COLO668 (cell line): Measurements from ENCODE around the gene SNPH.

Experiments used
- DNase-seq: peaks from one replicate; lab custom pipeline; 2025; ENCODE audit not compliant: unreplicated experiment; lab: John Stamatoyannopoulos, UW

SNPH gene

DNA sequence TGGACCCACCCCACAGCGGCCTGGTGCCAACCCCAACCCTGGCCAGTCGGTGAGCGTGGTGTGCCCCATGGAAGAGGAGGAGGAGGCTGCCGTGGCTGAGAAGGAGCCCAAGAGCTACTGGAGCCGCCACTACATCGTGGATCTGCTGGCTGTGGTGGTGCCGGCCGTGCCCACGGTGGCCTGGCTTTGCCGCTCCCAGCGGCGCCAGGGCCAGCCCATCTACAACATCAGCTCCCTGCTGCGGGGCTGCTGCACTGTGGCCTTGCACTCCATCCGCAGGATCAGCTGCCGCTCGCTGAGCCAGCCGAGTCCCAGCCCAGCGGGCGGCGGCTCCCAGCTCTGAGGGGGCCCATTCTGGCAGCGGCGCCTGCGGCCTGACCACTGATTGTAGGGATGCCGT, 39.6 kb downstream of the SNPH start:
- no peak for DNase-seq

DNA sequence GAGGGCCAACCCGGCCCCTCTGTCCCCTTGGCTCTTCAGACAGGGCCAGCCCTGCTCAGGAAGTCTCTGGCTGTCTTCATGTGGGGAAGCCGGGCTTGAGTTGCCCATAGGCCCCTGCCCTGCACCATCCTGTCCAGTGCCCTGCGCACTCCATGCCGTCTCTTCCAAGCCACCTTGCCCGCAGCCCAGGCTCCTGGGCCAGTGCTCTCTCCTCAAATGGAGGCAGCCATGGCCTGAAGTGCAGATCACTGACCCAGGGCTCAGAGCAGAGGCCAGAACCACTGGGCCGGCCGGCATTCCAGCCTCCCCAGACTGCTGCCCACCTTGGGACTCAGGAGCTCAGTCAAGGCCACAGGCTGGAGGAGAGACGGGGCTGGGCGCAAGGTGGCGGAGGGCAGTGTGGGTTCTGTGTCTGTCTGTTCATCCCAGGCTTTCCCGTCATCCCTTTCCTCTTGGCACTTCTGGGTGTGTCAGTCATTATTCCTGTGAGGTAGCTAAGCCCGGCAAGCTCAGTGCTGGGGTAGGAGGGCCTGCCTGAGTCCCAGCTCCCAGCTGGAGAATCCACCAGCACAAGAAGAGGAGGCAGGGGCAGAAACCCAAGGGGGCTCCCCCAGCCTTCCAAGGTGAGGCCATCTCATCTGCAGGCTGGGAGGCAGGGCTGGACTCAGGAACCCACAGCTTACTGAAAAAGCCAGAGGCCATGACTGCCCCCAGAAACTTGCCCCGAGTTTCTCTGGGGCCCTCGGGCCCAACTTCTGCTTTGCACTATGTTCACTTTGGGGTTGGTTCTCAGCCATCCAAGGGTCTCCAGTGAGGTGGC, 40.4 kb downstream of the SNPH start:
- DNase-seq = no peak

DNA sequence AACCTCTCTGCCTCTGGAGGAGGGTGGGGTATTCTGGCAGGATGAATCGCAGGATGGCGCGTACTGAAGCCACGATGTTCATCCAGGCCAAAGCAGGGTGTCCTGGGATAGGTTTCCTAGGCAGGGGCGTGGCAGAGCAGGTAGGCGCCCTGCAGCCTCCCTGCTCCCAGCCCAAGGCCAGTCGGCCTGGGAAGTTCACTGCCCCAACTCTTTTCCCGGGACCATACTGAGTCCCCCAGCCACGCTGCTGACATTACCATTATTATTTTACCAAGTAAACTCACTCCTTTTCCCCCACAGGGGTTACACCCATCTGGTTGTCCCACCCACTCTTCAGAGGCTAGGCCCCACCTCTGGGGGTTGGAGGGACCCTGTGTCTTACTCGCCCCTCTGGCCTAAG, 41.1 kb downstream of the SNPH start:
- DNase-seq = no peak

DNA sequence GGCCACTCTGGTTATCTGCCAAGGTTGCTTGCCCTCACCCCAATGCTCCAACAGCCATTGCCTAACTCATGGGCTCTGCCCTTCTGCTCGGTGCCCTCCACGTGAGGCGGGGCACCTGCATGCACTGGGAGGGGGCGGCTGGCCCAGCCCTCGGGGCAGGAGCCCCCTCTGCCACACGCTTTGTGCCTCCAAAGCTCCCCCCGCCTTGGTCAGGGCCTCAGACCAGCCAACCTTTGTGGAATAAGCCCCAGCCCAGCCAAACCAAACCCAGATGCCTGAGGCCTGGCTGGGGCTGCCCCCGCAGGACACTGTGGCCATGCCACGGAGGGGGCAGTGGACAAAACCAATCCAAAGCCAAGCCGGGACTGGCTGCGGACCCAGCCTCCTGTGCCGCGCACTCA, 41.5 kb downstream of the SNPH start:
- DNase-seq = no peak

DNA sequence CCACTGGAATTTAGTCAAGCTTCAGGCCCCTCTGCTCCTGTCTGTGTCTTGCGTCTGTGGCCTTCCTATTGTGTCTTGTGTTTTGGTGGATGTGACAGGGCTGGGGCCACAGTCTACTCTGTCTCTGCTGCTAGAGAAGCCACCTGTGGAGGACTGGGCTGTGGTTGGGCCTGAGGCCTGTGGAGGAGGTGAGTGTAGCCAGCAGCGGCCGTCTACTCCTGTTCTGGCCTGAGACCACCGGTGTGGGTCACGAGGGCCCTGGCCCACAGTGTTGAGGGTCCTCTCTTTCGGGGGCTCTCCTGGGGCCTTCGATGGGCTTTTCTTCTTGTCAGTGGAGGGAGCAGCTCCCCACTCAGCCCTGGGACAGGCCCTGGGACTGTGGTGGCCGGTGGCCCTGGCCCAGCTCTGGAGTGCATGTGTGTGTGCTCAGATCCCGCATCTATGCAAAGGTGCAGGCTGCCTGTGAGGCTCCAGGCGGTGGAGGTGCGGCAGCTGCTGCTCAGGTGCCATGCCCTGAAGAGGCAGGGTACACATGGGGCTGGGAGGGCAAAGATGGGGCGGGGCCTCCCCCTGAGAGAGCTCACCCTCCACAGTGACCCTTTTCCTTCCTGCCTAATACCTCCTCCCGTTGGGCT, 42.1 kb downstream of the SNPH start:
- DNase-seq = no peak

DNA sequence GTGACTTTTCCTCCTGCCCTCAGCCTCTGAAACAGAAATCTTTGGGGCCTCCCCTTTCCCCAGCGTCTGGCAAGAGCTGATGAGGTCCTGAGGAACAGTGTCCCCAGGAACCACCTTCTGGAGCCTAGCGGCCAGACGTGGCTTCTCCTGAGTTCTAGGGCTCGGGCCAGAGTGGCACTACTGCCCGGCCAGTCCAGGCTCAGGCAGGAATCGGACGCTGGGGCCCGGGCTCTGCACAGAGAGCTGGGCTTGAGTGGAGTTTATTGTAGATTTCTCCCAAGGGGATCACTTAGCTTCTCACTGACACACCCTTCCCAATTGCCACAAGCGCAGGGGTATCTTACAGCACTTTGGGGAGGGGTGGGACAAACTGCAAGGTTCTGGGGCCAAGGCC, 42.6 kb downstream of the SNPH start:
- no peak for DNase-seq

DNA sequence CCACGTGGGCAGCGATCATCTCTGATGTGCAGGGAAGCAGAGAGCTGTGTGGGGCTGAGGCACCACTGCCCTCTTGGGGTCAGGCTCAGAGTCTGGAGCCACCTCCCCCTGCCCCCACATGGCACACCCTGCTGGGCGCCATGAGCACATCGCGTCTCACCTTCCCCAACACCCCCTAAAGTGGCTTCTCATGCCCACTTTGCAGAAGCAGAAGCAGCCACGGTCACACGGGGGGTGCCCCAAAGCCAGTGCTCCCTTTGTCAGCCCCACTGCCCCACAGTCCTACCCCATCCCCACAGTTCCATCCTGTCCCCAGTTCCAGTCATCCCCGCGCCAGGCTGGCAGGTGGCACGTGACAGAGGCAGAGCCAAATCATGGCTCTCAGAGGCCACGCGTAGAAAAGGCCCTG, 43.3 kb downstream of the SNPH start:
- no peak for DNase-seq

DNA sequence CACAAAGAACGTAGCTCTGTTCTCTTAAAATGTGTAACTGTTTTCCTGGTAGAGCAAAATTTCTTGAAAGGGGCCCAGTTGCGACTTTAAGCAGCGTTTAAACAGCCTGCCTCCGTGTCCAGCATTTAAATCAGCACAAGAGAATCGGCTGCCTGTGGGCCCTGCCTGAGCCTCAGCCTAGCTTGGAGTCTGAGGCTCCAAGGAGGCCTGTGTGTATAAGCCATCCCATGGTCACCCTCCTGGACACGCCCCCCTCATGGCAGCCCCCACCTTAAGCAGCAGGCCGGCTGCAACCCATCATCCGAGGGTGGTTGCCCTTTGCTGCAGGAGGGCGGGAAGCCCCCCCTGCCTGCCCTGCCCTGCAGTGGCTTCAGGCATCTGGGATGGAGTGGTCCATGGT, 44.0 kb downstream of the SNPH start:
- DNase-seq = no peak

DNA sequence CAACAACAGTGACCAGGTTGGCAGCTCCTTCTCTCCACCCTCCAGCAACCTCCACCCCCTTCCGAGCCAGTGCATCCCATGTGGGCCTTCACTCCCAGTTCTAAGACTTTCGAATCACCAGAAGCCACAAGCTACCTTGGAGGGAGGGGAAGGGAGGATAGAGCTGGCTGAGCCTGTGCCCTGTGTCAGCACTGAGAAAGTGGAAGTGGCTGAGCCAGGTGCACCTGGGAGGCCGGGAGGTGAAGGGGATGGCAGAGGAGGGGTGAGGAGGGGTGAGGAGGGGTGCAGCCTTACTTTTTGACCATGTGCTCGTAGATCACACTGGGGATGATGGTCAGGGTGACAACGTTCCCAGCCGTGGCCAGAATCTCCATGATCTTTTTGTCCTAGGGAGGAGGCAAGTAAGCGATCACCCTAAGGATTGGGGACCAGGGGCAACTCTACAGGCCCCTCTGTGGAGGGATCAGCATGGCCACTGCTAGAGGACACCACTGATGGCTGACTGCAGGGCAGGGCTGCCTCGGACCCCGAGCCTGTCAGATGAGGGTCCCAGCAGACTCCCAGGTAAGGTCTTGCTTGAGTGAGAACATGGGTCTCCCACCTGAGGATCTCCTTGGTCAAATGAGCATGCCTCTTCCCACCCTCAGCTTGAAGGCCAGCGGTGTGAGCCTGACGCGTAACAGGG, 44.6 kb downstream of the SNPH start:
- DNase-seq = no peak

DNA sequence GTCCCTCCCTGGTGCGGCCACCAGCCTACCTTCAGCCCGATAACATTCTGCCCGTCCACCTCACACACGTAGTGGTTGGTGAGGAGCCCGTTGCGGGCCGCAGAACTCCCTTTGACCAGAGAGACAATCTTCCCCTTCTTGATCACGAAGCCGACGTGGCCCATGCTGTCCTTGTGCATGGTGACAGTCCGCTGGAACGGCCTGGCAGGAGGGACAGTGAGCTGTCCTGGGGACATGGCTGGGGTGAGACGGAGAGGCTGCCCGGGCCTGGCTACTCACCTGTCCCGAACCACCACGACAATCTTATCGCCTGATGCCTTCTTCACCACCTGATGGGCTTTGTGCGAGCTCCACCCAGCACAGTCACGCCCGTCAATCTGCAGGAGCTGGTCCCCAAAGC, 46.2 kb downstream of the SNPH start:
- DNase-seq = no peak

DNA sequence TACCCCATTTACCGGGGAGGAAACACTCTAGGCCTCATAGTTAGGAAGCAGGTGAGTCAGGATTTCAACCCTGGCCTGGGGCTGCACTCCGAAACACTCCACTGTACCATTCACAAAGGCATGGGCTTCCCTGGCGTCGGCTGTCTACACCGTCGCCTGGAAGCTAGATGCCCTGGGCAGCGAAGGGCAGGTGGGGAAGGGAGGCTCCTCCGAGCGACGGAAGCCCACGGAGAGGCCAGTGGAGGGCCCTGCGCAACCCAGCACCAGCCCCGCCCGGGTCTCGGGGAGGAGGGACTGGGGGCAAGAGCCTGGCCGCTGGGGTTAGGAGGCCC, 46.8 kb downstream of the SNPH start:
- no peak for DNase-seq

DNA sequence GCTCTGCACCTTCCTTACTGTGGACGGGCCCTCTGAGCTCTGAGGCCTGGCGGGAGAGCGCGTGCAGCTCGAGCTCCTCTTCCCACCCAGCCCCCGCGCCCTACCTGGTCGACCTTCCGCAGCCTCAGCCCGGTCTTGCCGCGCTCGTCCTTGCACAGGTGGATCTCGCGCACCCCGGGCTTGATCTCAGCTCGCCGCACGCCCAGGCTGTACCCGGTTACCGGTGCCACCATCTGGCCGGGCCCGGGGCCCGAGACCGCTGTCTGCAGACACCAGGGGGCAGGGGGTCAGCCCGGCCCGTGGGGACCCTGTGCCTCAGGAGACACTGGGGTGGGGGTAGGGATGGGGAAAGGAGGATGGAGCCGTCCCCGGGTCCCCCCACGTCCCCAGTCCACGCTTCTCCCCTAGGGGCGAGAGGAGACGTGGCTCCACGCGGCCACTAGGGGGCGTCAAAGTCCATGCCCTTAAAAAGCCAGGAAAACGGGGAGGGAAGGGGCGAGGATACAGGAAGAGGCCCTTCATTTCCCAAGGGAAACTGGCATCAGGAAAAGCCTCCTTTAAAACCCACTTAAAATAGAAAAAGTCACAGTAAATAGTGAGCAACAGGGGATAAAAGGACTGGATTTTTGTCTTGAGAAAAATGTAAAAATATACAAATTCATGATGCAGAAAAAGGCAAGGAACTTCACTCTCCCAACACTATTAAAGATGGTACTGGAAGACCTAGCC, 47.3 kb downstream of the SNPH start:
- peak; percentile 82 for DNase-seq

DNA sequence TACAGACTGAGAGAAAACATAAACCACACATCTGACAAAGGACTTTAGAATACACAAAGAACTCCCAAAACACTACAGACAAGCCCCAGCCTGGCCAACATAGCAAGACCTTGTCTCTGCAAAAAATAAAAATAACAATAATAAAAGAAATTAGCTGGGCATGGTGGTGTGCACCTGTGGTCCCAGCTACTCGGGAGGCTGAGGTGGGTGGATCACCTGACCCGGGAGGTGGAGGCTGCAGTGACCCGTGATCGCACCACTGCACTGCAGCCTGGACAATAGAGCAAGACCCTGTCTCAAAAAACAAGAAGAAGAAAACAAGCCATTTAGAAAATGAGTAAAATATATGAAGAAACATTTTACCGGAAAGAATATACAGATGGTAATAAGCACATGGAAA, 49.7 kb downstream of the SNPH start:
- no peak for DNase-seq

DNA sequence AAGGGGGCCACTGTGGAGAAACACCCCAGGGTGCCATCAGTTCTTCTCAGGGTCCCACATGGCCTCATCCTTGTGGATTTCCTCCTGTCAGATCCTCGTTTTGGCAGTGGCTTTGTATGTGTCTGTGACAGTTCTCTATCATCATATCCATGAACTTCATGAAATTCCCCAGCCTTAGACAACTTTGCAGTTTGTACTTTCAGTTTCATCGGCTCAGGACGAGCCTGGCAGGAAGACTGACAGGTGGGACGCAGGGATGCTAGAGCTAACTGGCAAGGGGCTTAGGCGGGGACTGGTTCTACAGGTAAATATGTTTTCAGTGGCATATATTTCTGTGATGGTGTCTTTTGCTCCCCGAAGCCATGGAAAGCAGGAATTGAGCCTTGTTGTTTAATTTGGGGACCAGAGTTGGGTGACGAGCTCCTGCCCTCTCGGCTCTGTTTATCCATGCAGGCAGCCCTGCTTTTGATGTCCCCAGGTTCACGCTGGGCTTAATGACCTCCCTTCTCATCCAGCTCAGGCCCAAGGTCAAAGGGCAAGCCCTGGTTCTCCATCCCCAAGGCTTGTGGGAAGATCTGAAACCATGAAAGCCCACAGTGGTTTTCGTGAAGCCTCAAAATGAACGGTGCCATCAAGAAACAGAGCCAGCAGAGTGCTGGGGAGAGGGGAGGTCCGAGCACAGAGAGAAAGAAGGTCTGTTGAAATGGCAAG, 51.6 kb downstream of the SNPH start:
- DNase-seq = no peak

DNA sequence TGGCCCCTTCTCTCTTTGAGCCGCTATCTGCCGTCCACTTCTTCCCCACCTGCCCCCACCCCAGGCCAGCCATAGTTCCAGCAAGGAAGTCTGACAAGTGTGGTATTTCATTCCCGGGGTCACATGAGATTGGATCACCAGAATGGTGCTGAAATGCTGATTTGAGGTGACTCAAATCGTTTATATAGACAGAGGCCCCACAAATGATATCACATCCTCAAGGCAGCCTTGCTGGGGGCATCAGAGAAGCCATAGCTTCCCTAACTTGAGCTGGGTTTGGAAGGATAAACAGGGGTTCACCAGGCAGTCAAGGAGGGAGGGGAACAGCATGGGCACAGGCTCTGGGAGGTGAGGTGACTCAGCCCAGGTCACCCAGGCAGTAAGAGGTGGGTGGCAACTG, 53.0 kb downstream of the SNPH start:
- DNase-seq = no peak

DNA sequence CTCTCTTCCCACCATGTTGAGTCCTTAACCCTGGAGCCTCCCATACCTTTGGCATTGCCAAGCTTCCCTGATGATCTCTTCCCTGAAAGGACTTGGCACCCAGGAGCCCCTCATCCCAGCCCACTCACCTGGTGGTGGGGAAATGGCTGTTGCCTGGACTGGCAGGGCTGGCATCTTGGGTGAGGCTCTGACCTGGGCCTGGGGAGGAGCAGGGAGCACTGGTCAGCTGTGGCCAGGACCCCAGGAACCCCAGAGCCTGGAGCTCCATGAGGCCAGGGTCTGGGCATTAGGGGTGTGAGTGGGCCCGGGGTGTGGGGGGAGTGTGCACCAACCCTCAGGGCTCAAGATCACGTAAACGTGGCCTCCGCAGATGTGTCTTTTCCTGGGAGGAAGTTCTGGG, 53.4 kb downstream of the SNPH start:
- DNase-seq = no peak

DNA sequence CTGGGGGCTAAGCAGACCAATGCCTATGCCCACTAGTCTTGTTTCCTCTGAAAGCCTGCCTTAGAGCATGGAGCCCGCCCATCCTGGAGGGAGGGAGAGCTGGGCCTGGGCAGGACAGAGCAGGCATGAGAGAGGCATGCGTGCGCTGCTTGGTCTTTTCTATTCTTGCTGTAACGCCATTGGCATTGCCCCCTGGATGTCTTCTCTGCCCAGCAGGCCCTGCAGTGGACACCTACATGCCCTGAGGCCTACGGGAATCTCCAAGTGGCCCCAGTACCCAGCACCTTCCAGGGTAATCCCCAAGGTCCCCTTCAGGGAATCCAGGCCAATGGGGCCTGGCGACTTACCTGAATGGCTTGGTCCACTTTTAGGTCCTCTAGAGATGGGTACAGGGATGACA, 53.9 kb downstream of the SNPH start:
- no peak for DNase-seq

DNA sequence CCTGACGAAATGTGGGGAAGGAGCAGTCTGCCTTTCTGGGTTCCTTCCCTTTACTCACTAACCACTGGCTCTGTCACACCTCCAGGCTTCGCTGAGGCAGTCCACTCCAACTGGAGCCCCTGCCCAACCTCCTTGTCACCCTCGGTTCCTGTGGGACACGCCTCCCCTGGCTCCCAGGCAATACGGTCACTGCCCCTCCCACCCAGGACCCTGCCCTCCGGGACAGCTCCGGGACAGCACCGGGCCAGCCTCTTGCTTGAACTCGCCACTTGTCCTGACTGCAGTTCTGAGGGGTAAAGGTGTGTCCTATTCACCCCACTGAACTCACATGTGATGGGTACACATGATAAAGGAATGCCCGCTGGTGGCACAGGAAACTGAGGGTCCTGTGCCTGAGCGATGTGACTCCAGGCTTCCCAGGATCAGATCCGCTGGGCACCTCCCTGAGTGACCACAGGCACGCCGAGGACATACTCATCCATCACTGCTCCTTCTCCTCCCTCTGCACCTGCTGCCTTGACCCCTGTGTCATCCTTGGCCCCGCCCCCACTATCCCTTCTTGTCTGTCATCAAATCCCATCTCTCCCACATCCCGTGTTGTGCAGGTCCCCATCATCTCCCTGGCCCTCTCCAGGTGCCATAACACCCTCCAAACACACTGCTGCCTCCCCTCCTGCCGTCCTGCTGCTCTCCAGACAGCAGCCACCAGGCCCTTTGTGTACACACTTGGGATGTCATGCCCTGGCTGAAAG, 55.0 kb downstream of the SNPH start:
- no peak for DNase-seq

DNA sequence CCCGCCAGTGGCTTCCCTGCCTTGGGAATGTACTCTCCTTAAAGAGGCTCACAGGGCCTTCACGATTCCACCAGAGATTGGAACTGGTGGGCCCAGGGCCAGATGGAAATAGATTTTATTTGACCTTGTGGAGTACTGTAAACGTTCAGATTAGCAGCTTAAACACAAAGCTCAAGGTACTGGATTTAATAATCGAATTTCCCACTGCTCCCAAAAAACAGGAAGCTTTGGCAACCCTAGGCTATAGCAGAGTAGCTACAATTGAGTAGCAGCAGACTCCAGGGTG, 55.5 kb downstream of the SNPH start:
- no peak for DNase-seq

DNA sequence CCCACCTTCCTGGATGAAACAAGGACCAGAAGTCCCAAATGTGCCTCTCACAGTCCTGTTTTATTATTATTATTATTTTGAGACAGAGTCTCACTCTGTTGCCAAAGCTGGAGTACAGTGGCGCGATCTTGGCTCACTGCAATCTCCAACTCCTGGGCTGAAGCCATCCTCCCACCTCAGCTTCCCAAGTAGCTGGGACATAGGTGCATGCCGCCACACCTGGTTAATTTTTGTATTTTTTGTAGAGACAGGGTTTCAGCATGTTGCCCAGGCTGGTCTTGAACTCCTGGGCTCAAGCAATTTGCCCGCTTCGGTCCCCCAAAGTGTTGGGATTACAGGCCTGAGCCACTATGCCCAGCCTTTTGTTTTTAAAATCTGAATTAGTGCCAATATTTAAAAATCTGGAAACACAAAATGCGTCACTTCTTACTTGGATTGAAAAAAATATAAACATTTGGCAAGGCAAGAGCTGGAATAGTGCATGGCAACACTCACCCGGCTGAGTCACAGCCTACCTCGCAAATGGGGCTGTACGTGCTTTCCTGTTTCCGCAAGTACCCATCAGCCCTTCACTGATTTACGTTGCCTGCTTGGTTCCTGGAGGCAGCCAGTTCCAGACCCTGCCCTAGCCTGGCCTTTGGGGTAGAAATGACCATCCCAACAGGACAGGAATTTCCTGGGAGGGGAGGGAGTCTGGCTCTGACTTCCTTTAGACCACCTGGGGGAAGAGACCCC, 56.6 kb downstream of the SNPH start:
- no peak for DNase-seq
